Sigmoid colon (tissue), 7 donors: Measurements from ENCODE around the gene ARHGEF17. TPM values are rescaled to one million over a fixed set of nuclear protein-coding genes. Genes with fewer than 3 reads are reported as not detected.

Experiments
- DNase-seq: peaks from one replicate; pipeline ENCODE4 v3.0.0-alpha.2; 2019
- H3K27ac ChIP-seq, 4 donors: fragments of 200-600 bp; sonication (generic); one replicate each; pipeline ENCODE4 v1.5.1; 2016 to 2019; ENCODE audit warnings: mild to moderate bottlenecking in 1 of 4
- H3K27me3 ChIP-seq, 3 donors: fragments of 200-600 bp; sonication (generic); one replicate each; pipeline ENCODE4 v1.5.1; 2019; ENCODE audit warnings: mild to moderate bottlenecking in 1 of 3
- H3K36me3 ChIP-seq, 4 donors: fragments of 200-600 bp; sonication (generic); one replicate each; pipeline ENCODE4 v1.5.1; 2016 to 2019
- H3K4me1 ChIP-seq, 4 donors: fragments of 200-600 bp; sonication (generic); one replicate each; pipeline ENCODE4 v1.5.1; 2017 to 2019
- H3K4me3 ChIP-seq, 4 donors: fragments of 200-600 bp; sonication (generic); one replicate each; pipeline ENCODE4 v1.5.1; 2017 to 2019; ENCODE audit warnings: mild to moderate bottlenecking in 2 of 4, moderate library complexity in 1 of 4
- H3K9me3 ChIP-seq, 4 donors: fragments of 200-600 bp in 3 of 4; sonication (generic) in 3 of 4; one replicate each; pipeline versions ENCODE4 v1.5.1 to v1.6.1; 2013 to 2019
- EP300 ChIP-seq, 4 donors: sonication (generic); formaldehyde crosslinking; IDR thresholded peaks; one replicate each; pipeline ENCODE4 v1.6.1; 2017; ENCODE audit warnings: antibody characterized with exemption in 4 of 4
- POLR2A ChIP-seq, 2 donors: fragments of 450-650 bp; IDR thresholded peaks; one replicate each; pipeline ENCODE4 v1.6.1; 2016; ENCODE audit warnings: antibody characterized with exemption in 2 of 2, mild to moderate bottlenecking in 2 of 2, moderate library complexity in 2 of 2
- POLR2AphosphoS5 ChIP-seq, 4 donors: sonication (generic); formaldehyde crosslinking; IDR thresholded peaks; one replicate each; pipeline ENCODE4 v1.6.1; 2017; ENCODE audit warnings: antibody characterized with exemption in 4 of 4
- WGBS, 2 donors: extraction: QIAGEN DNeasy Blood & Tissue Kit; methylation state at CpG; one replicate each; pipeline ENCODE4 v1.1.7; 2013; 5-methylcytosine and 5-hydroxymethylcytosine counted together
- intact Hi-C: fragments of 100-400 bp; cut with DNase I; formaldehyde crosslinking; loops from one replicate; pipeline ENCODE4 v1.15.1; 2023
- polyA plus RNA-seq, 3 donors: library from polyadenylated mRNA; stranded (reverse); fragments of 200-250 nt; gene quantifications; one replicate each; pipeline ENCODE4 v1.2.3, GENCODE V29; 2013
- total RNA-seq, 4 donors: library from RNA; depleted of rRNA; stranded (reverse); fragments of >200 nt; gene quantifications; one replicate each; pipeline ENCODE4 v1.1.0, GENCODE V29; 2016
- TF ChIP-seq, protein P1 (sequence below), 4 experiments: fragments of 450-650 bp in 3 of 4; fragments of 200-600 bp in 1 of 4; IDR thresholded peaks; one replicate each; pipeline ENCODE4 v1.5.1; 2016 to 2019; ENCODE audit warnings: antibody characterized with exemption in 4 of 4, mild to moderate bottlenecking in 3 of 4, moderate library complexity in 2 of 4
- donor health status: healthy with polysubstance abuse.
- donor health status: Bipolar disorder and iron deficiency.
- donor health status: healthy.

Gene ARHGEF17
- total and polyA plus RNA-seq, 7 donors: 1.8 to 104 (median 38.2) TPM

DNA sequence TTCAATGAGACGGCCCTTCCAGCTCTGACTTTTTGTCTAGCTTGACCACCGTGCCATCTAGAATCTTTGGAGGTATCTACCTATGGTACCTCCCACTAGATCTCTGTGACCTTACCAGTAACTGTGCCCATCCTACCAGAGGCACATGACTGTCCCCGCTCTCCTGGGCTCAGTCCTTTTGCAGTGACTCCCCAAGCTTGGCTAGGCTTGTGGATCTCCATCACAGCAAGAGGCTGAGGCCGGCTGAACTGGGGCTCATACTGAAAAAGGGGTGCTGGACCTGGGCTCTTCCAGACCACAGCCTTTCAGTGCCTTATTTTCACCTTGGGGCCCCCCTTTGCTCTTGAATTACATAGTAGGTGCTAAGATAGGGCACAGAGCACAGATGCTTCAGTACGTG, 95.5 kb downstream of the ARHGEF17 start:
- WGBS, 2 donors: 95% methylated on average over 5 of the region's 5 CpGs
- no peak for DNase-seq
- peaks cover 0 to 35% (median 10%) of the 10 kb centered on the region in 4 donors for H3K36me3 ChIP-seq
- H3K27ac ChIP-seq: no peak overlapping the region
- H3K9me3 ChIP-seq: no peaks in the 10 kb centered on the region
- H3K4me3 ChIP-seq: no peak overlapping the region
- TF ChIP-seq POLR2A (IDR thresholded peaks at IDR 0.05): no peak
- TF ChIP-seq EP300 (IDR thresholded peaks at IDR 0.05): no peak
- TF ChIP-seq, protein P1, sequence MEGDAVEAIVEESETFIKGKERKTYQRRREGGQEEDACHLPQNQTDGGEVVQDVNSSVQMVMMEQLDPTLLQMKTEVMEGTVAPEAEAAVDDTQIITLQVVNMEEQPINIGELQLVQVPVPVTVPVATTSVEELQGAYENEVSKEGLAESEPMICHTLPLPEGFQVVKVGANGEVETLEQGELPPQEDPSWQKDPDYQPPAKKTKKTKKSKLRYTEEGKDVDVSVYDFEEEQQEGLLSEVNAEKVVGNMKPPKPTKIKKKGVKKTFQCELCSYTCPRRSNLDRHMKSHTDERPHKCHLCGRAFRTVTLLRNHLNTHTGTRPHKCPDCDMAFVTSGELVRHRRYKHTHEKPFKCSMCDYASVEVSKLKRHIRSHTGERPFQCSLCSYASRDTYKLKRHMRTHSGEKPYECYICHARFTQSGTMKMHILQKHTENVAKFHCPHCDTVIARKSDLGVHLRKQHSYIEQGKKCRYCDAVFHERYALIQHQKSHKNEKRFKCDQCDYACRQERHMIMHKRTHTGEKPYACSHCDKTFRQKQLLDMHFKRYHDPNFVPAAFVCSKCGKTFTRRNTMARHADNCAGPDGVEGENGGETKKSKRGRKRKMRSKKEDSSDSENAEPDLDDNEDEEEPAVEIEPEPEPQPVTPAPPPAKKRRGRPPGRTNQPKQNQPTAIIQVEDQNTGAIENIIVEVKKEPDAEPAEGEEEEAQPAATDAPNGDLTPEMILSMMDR (IDR thresholded peaks at IDR 0.05): no peak
- no peak for TF ChIP-seq POLR2AphosphoS5 (IDR thresholded peaks at IDR 0.05)
- H3K4me1 ChIP-seq: peaks cover 0 to 7% (median 0%) of the 10 kb centered on the region in 4 donors
- intact Hi-C loops: loop anchor here (2.0 kb wide), 1 partner anchor 257 kb away; no protein-coding TSS in a partner anchor
- H3K27me3 ChIP-seq: no peaks in the 10 kb centered on the region

GRCh38 chr11:73404048-73404447, 96.0 kb downstream of the ARHGEF17 start:
- WGBS, 2 donors: 66 to 70% methylated on average over 4 of the region's 4 CpGs
- TF ChIP-seq, protein P1 (IDR thresholded peaks at IDR 0.05): peak; percentile 13 to 56 (median 43)
- TF ChIP-seq EP300 (IDR thresholded peaks at IDR 0.05) (no peak), POLR2A (IDR thresholded peaks at IDR 0.05) (no peak), POLR2AphosphoS5 (IDR thresholded peaks at IDR 0.05) (no peak)
- DNase-seq: peak; percentile 78
- intact Hi-C loops: no loop called here
- H3K4me3 ChIP-seq: no peak overlapping the region
- no peaks in the 10 kb centered on the region for H3K27me3 ChIP-seq
- H3K27ac ChIP-seq: no peak overlapping the region
- peaks cover 0 to 7% (median 0%) of the 10 kb centered on the region in 4 donors for H3K4me1 ChIP-seq
- H3K9me3 ChIP-seq: no peaks in the 10 kb centered on the region
- H3K36me3 ChIP-seq: peaks cover 0 to 39% (median 10%) of the 10 kb centered on the region in 4 donors

DNA sequence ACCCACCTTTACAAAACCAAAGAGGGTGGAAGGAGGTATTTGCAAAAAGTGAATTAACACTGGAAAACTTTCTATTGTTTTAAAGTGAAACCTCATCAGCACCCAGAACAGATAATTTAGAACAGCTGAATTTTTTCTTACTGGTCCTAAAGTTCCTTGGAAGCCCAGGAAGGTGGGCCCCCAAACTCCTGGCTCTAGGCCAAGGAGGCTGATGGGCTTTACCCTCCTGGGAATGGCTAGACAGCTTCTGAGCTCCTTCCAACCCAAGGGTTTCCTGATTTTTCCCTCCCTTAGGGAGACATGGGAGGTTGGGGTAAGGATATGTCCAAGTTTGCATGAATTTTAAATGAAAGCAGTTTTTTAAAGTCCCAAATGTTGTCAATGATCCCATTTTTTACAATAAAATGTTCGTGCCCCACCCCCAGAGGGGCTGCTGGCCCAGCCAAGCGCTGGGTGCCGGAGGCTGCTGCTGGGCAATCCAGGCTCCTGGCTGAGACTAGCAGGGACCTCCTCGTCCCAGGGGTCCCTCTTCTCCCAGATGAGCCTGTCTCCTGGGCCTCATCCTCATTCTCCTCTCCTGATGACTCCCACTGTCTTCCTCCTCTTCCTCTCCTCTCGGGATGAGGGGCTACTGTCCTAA, 96.5 kb downstream of the ARHGEF17 start:
- Histone ChIP-seq H3K9me3 (no peaks in the 10 kb centered on the region), H3K4me3 (no peak overlapping the region), H3K4me1 (peaks cover 0 to 7% (median 0%) of the 10 kb centered on the region in 4 donors), H3K36me3 (peaks cover 0 to 45% (median 10%) of the 10 kb centered on the region in 4 donors), H3K27me3 (no peaks in the 10 kb centered on the region), H3K27ac (no peak overlapping the region)
- 93 to 96% methylated on average over 5 of the region's 5 CpGs for WGBS, 2 donors
- TF ChIP-seq EP300 (IDR thresholded peaks at IDR 0.05) (no peak), POLR2A (IDR thresholded peaks at IDR 0.05) (no peak), POLR2AphosphoS5 (IDR thresholded peaks at IDR 0.05) (no peak)
- no peak for DNase-seq
- intact Hi-C loops: no loop called here

DNA sequence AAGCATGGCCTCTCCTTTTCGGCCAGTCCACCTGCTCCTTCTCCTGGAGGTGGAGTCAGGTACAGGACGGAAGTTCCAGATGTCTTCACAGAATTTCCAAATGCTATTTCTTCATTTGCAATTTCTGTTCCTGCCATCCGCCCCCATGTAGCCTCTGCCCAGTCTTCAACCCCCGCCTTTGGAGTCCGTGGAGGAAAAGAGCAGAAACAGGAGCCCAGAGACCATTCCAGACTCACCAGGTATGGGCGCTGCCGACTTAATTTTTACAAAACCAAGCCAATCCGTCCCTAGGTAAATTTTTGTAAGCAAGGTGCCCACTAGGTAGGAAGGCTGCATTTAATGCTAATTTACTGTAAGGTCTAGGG, 97.1 kb downstream of the ARHGEF17 start:
- intact Hi-C loops: no loop called here
- Histone ChIP-seq H3K36me3 (peaks cover 0 to 50% (median 10%) of the 10 kb centered on the region in 4 donors), H3K27me3 (no peaks in the 10 kb centered on the region), H3K27ac (no peak overlapping the region), H3K9me3 (no peaks in the 10 kb centered on the region), H3K4me3 (no peak overlapping the region), H3K4me1 (peaks cover 0 to 7% (median 0%) of the 10 kb centered on the region in 4 donors)
- whole genome bisulfite sequencing, 2 donors: 95 to 97% methylated on average over 8 of the region's 8 CpGs
- TF ChIP-seq EP300 (IDR thresholded peaks at IDR 0.05) (no peak), POLR2A (IDR thresholded peaks at IDR 0.05) (no peak), POLR2AphosphoS5 (IDR thresholded peaks at IDR 0.05) (no peak)
- TF ChIP-seq, protein P1 (IDR thresholded peaks at IDR 0.05): no peak
- DNase-seq: no peak

DNA sequence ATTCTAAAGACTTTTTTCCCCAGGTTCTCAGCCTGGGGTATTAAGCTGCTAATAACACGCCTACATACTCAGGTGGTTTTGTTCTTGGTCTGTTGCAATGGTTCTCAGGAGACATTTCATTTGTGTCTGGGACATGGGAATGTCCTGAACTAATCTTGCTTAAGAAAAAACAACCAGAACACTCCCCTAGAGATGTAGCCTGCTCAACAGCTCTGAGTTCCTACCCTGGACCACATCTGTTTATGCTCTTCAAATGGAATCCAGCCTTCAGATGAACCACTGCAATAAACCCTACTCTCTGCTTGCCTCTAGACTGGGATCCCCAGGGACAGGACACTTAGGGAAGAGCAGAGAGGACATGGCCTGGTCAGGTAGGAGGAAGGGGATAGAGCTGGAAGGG, 98.1 kb downstream of the ARHGEF17 start:
- no peak for DNase-seq
- H3K4me3 ChIP-seq: no peak overlapping the region
- H3K27me3 ChIP-seq: no peaks in the 10 kb centered on the region
- no peaks in the 10 kb centered on the region for H3K9me3 ChIP-seq
- TF ChIP-seq POLR2A (IDR thresholded peaks at IDR 0.05) (no peak), EP300 (IDR thresholded peaks at IDR 0.05) (no peak), POLR2AphosphoS5 (IDR thresholded peaks at IDR 0.05) (no peak)
- TF ChIP-seq, protein P1 (IDR thresholded peaks at IDR 0.05): no peak
- peaks cover 0 to 7% (median 0%) of the 10 kb centered on the region in 4 donors for H3K4me1 ChIP-seq
- no peak overlapping the region for H3K27ac ChIP-seq
- intact Hi-C loops: no loop called here
- WGBS, 2 donors: 95 to 96% methylated on average over 1 of the region's 1 CpG
- H3K36me3 ChIP-seq: peaks cover 0 to 51% (median 10%) of the 10 kb centered on the region in 4 donors
